Activated T-helper 2 cell treated with anti-CD3 and anti-CD28 coated beads, Interferon-gamma antibody, Interleukin-2, Interleukin-4, amounts not matched to agents 10 μg/mL and 5 μg/mL and 100 μg/mL, durations not matched to agents 14 hours and 24 hours and 36 hours (primary cell): ENCODE measurements around the gene PTK6. TPM values are rescaled to one million over a fixed set of nuclear protein-coding genes. Genes with fewer than 3 reads are reported as not detected.

Source experiments
- DNase-seq: peaks from one replicate; pipeline ENCODE4 v3.0.0; 2021; ENCODE audit warnings: low spot score
- H3K27ac Mint-ChIP-seq: one replicate; pipeline ENCODE4 v1.8.0; 2021; ENCODE audit warnings: mixed read lengths
- H3K27me3 Mint-ChIP-seq: one replicate; pipeline ENCODE4 v1.8.0; 2021; ENCODE audit warnings: low read depth, mixed read lengths
- H3K36me3 Mint-ChIP-seq: one replicate; pipeline ENCODE4 v1.8.0; 2021; ENCODE audit warnings: low read depth, mixed read lengths
- H3K4me1 Mint-ChIP-seq: one replicate; pipeline ENCODE4 v1.8.0; 2021; ENCODE audit warnings: low read depth, mixed read lengths
- H3K4me3 Mint-ChIP-seq: one replicate; pipeline ENCODE4 v1.8.0; 2021; ENCODE audit warnings: low read depth, mild to moderate bottlenecking, moderate library complexity, mixed read lengths
- H3K9me3 Mint-ChIP-seq: one replicate; pipeline ENCODE4 v1.8.0; 2021; ENCODE audit warnings: mixed read lengths
- intact Hi-C: fragments of 100-400 bp; cut with micrococcal nuclease; formaldehyde crosslinking; loops from one replicate; pipeline ENCODE4 v1.15.1; 2023
- total RNA-seq: library from RNA; stranded (reverse); gene quantifications from 2 replicates; pipeline ENCODE4 v1.2.3, GENCODE V29; 2022

Gene PTK6
- total RNA-seq, 1 donor from 2014 or later: 0.46 TPM

GRCh38 chr20:63497138-63497945 is 39.8 kb downstream of the PTK6 start:
- Mint-ChIP-seq H3K27me3 (peaks cover 19% of the 10 kb centered on the region), H3K4me1 (peaks cover 2% of the 10 kb centered on the region), H3K4me3 (no peak overlapping the region), H3K27ac (no peak overlapping the region), H3K36me3 (no peaks in the 10 kb centered on the region), H3K9me3 (no peaks in the 10 kb centered on the region)
- DNase-seq: no peak
- intact Hi-C loops: loop anchor here (2.0 kb wide), 1 partner anchor 63 kb away; no protein-coding TSS in a partner anchor

GRCh38 chr20:63496596-63497120 is 40.5 kb downstream of the PTK6 start:
- no peaks in the 10 kb centered on the region for H3K36me3 Mint-ChIP-seq
- no peaks in the 10 kb centered on the region for H3K9me3 Mint-ChIP-seq
- peaks cover 2% of the 10 kb centered on the region for H3K4me1 Mint-ChIP-seq
- intact Hi-C loops: loop anchor here (2.0 kb wide), 1 partner anchor 62 kb away; no protein-coding TSS in a partner anchor
- no peak overlapping the region for H3K4me3 Mint-ChIP-seq
- H3K27ac Mint-ChIP-seq: no peak overlapping the region
- no peak for DNase-seq
- peaks cover 19% of the 10 kb centered on the region for H3K27me3 Mint-ChIP-seq

GRCh38 chr20:63495741-63496595 is 41.2 kb downstream of the PTK6 start:
- peaks cover 17% of the 10 kb centered on the region for H3K27me3 Mint-ChIP-seq
- no peaks in the 10 kb centered on the region for H3K36me3 Mint-ChIP-seq
- intact Hi-C loops: loop anchor here (2.0 kb wide), 1 partner anchor 61 kb away; no protein-coding TSS in a partner anchor
- H3K27ac Mint-ChIP-seq: no peak overlapping the region
- H3K9me3 Mint-ChIP-seq: no peaks in the 10 kb centered on the region
- peak overlapping the region; percentile 37 for H3K4me3 Mint-ChIP-seq
- peaks cover 2% of the 10 kb centered on the region for H3K4me1 Mint-ChIP-seq
- peak; percentile 49 for DNase-seq

GRCh38 chr20:63495167-63495720 is 41.9 kb downstream of the PTK6 start:
- Mint-ChIP-seq H3K27me3 (peaks cover 17% of the 10 kb centered on the region), H3K4me3 (no peak overlapping the region), H3K9me3 (no peaks in the 10 kb centered on the region), H3K4me1 (peaks cover 2% of the 10 kb centered on the region), H3K27ac (no peak overlapping the region), H3K36me3 (no peaks in the 10 kb centered on the region)
- intact Hi-C loops: no loop called here
- DNase-seq: no peak

GRCh38 chr20:63494420-63495166 is 42.6 kb downstream of the PTK6 start:
- Mint-ChIP-seq H3K4me1 (peaks cover 2% of the 10 kb centered on the region), H3K36me3 (no peaks in the 10 kb centered on the region), H3K9me3 (no peaks in the 10 kb centered on the region), H3K27me3 (peaks cover 17% of the 10 kb centered on the region), H3K4me3 (no peak overlapping the region), H3K27ac (no peak overlapping the region)
- no peak for DNase-seq
- intact Hi-C loops: no loop called here

- no peaks in the 10 kb centered on the region for H3K9me3 Mint-ChIP-seq
- DNase-seq: no peak
- peaks cover 2% of the 10 kb centered on the region for H3K4me1 Mint-ChIP-seq
- H3K27me3 Mint-ChIP-seq: peaks cover 17% of the 10 kb centered on the region
- H3K4me3 Mint-ChIP-seq: no peak overlapping the region
- H3K27ac Mint-ChIP-seq: no peak overlapping the region
- H3K36me3 Mint-ChIP-seq: no peaks in the 10 kb centered on the region
- intact Hi-C loops: no loop called here
These were observed 43.1 kb downstream of the PTK6 start for GRCh38 chr20:63494084-63494419.

GRCh38 chr20:63493563-63494020 is 43.6 kb downstream of the PTK6 start:
- H3K4me1 Mint-ChIP-seq: peaks cover 2% of the 10 kb centered on the region
- peaks cover 17% of the 10 kb centered on the region for H3K27me3 Mint-ChIP-seq
- intact Hi-C loops: no loop called here
- H3K27ac Mint-ChIP-seq: no peak overlapping the region
- H3K4me3 Mint-ChIP-seq: no peak overlapping the region
- no peak for DNase-seq
- no peaks in the 10 kb centered on the region for H3K9me3 Mint-ChIP-seq
- H3K36me3 Mint-ChIP-seq: no peaks in the 10 kb centered on the region

GRCh38 chr20:63492982-63493381 is 44.2 kb downstream of the PTK6 start:
- no peak overlapping the region for H3K27ac Mint-ChIP-seq
- no peaks in the 10 kb centered on the region for H3K36me3 Mint-ChIP-seq
- no peaks in the 10 kb centered on the region for H3K9me3 Mint-ChIP-seq
- peaks cover 16% of the 10 kb centered on the region for H3K27me3 Mint-ChIP-seq
- intact Hi-C loops: no loop called here
- H3K4me3 Mint-ChIP-seq: no peak overlapping the region
- peaks cover 2% of the 10 kb centered on the region for H3K4me1 Mint-ChIP-seq
- no peak for DNase-seq

GRCh38 chr20:63492518-63492917 is 44.7 kb downstream of the PTK6 start:
- intact Hi-C loops: no loop called here
- Mint-ChIP-seq H3K4me3 (no peak overlapping the region), H3K27me3 (peaks cover 11% of the 10 kb centered on the region), H3K27ac (no peak overlapping the region), H3K4me1 (peaks cover 2% of the 10 kb centered on the region), H3K9me3 (no peaks in the 10 kb centered on the region), H3K36me3 (no peaks in the 10 kb centered on the region)
- DNase-seq: no peak

- no peak overlapping the region for H3K4me3 Mint-ChIP-seq
- H3K27ac Mint-ChIP-seq: no peak overlapping the region
- no peaks in the 10 kb centered on the region for H3K36me3 Mint-ChIP-seq
- intact Hi-C loops: no loop called here
- peaks cover 3% of the 10 kb centered on the region for H3K27me3 Mint-ChIP-seq
- no peaks in the 10 kb centered on the region for H3K9me3 Mint-ChIP-seq
- peaks cover 2% of the 10 kb centered on the region for H3K4me1 Mint-ChIP-seq
- no peak for DNase-seq
These were observed 45.4 kb downstream of the PTK6 start for GRCh38 chr20:63491635-63492230.

- DNase-seq: no peak
- Mint-ChIP-seq H3K36me3 (no peaks in the 10 kb centered on the region), H3K27ac (no peak overlapping the region), H3K4me3 (no peak overlapping the region), H3K4me1 (no peaks in the 10 kb centered on the region), H3K27me3 (peaks cover 2% of the 10 kb centered on the region), H3K9me3 (no peaks in the 10 kb centered on the region)
- intact Hi-C loops: no loop called here
These were observed 46.1 kb downstream of the PTK6 start for GRCh38 chr20:63491078-63491477.

GRCh38 chr20:63490416-63490815 is 46.8 kb downstream of the PTK6 start:
- no peak for DNase-seq
- no peak overlapping the region for H3K4me3 Mint-ChIP-seq
- H3K36me3 Mint-ChIP-seq: no peaks in the 10 kb centered on the region
- H3K27ac Mint-ChIP-seq: no peak overlapping the region
- no peaks in the 10 kb centered on the region for H3K9me3 Mint-ChIP-seq
- H3K4me1 Mint-ChIP-seq: no peaks in the 10 kb centered on the region
- intact Hi-C loops: no loop called here
- peaks cover 2% of the 10 kb centered on the region for H3K27me3 Mint-ChIP-seq
